Renal cortex interstitium (tissue), 11 donors: Measurements from ENCODE around the gene CS. TPM values are rescaled to one million over a fixed set of nuclear protein-coding genes. Genes with fewer than 3 reads are reported as not detected.
A peak's percentile ranks its signal among the peaks of the same experiment; 100 is the strongest.

Experiments used
- DNase-seq, 11 donors: peaks; one replicate each; pipeline ENCODE4 v3.0.0-alpha.2; 2013; ENCODE audit warnings: low read depth in 9 of 11, low spot score in 4 of 11; ENCODE audit errors: extremely low read depth in 1 of 11
- polyA plus RNA-seq, 3 donors: library from polyadenylated mRNA; unstranded; fragments of 120-200 nt; gene quantifications; one replicate each; pipeline ENCODE4 v1.2.1, GENCODE V29; 2013; ENCODE audit not compliant: insufficient read length in 3 of 3

Gene CS
- polyA plus RNA-seq, 3 donors: 192 to 212 (median 204) TPM

- no peak for DNase-seq
Measured at GRCh38 chr12:56234746-56235436, 65.2 kb downstream of the CS start.

- no peak for DNase-seq
Measured at GRCh38 chr12:56231184-56231582, 68.9 kb downstream of the CS start.

- peak in 1 of 11 donors; percentile 41 for DNase-seq
Measured at GRCh38 chr12:56230432-56231183, 69.5 kb downstream of the CS start.

GRCh38 chr12:56229916-56230431, 70.2 kb downstream of the CS start, which contains the start of gene SLC39A5:
SLC39A5 (plus strand) TSS chr12:56230051; CDS start chr12:56231275, 1,224 bp downstream.
- DNase-seq: no peak

- DNase-seq: no peak
Measured at GRCh38 chr12:56229082-56229481, 71.0 kb downstream of the CS start.

- DNase-seq: no peak
Measured at GRCh38 chr12:56224954-56225353, 75.2 kb downstream of the CS start.

GRCh38 chr12:56224102-56224701, 75.9 kb downstream of the CS start, which contains the start of gene NABP2:
NABP2 (plus strand) TSS chr12:56224342; CDS start chr12:56224857, 515 bp downstream.
- DNase-seq: peak; percentile 93 to 98 (median 96)

- no peak for DNase-seq
Measured at GRCh38 chr12:56223571-56224101, 76.5 kb downstream of the CS start.

GRCh38 chr12:56222531-56222895, 77.6 kb downstream of the CS start:
- DNase-seq: no peak

GRCh38 chr12:56221757-56222530, 78.2 kb downstream of the CS start, which contains the start of gene RNF41:
RNF41 (minus strand) TSS chr12:56221922; CDS start chr12:56214047, 7,875 bp downstream.
- peak; percentile 94 to 98 (median 96) for DNase-seq

Other genes starting within 250 kb of the CS start
- gene ERBB3, start 220.2 kb downstream of the CS start, polyA plus RNA-seq: 100 to 1,000 TPM in 1 of 3 donors, 10 to 100 TPM in 2; 73.5 to 119 (median 96.1) TPM
- 100 to 1,000 TPM; 138 to 175 (median 171) TPM for gene PA2G4, start 195.8 kb downstream of the CS start, polyA plus RNA-seq
- gene RPL41, start 183.7 kb downstream of the CS start, polyA plus RNA-seq: 1,000 to 10,000 TPM; 4,378 to 5,767 (median 5,294) TPM
- 1 to 10 TPM; 5.1 to 6.5 (median 5.8) TPM for gene ZC3H10, start 182.1 kb downstream of the CS start, polyA plus RNA-seq
- gene ESYT1, start 172.1 kb downstream of the CS start, polyA plus RNA-seq: 10 to 100 TPM; 73.7 to 87.2 (median 78.8) TPM
- 100 to 1,000 TPM; 164 to 191 (median 165) TPM for gene MYL6B, start 147.7 kb downstream of the CS start, polyA plus RNA-seq
- gene MYL6, start 142.0 kb downstream of the CS start, polyA plus RNA-seq: 1,000 to 10,000 TPM; 1,550 to 2,060 (median 1,865) TPM
- gene SMARCC2, start 110.8 kb downstream of the CS start, polyA plus RNA-seq: 100 to 1,000 TPM; 130 to 141 (median 134) TPM
- 10 to 100 TPM; 43.4 to 44.4 (median 44.1) TPM for gene RNF41, start 78.4 kb downstream of the CS start, polyA plus RNA-seq
- gene NABP2, start 76.0 kb downstream of the CS start, polyA plus RNA-seq: 10 to 100 TPM; 27.4 to 33.1 (median 28.9) TPM
- 10 to 100 TPM; 50.6 to 79.4 (median 62.5) TPM for gene SLC39A5, start 70.3 kb downstream of the CS start, polyA plus RNA-seq
- 10 to 100 TPM; 29.8 to 38.7 (median 34.0) TPM for gene ANKRD52, start 41.9 kb downstream of the CS start, polyA plus RNA-seq
- 10 to 100 TPM; 14.4 to 22.1 (median 19.0) TPM for gene COQ10A, start 33.4 kb downstream of the CS start, polyA plus RNA-seq
- gene CNPY2, start 15.7 kb upstream of the CS start, polyA plus RNA-seq: 100 to 1,000 TPM; 140 to 161 (median 159) TPM
- 100 to 1,000 TPM in 1 of 3 donors, 10 to 100 TPM in 2; 82.0 to 113 (median 93.7) TPM for gene PAN2, start 33.7 kb upstream of the CS start, polyA plus RNA-seq
- 1 to 10 TPM in 1 of 3 donors, under 1 TPM in 2; 0.67 to 1.2 (median 0.78) TPM for gene IL23A, start 38.6 kb upstream of the CS start, polyA plus RNA-seq
- 100 to 1,000 TPM in 1 of 3 donors, 10 to 100 TPM in 2; 84.6 to 152 (median 96.8) TPM for gene STAT2, start 59.8 kb upstream of the CS start, polyA plus RNA-seq
- gene APOF, start 62.5 kb upstream of the CS start, polyA plus RNA-seq: under 1 TPM in 2 of 3 donors, not detected in 1; 0.13 to 0.20 TPM
- gene TIMELESS, start 149.1 kb upstream of the CS start, polyA plus RNA-seq: 10 to 100 TPM; 37.8 to 46.6 (median 42.4) TPM
- gene MIP, start 154.3 kb upstream of the CS start, polyA plus RNA-seq: under 1 TPM; 0.26 to 0.40 (median 0.38) TPM
- 1 to 10 TPM; 4.1 to 6.6 (median 4.9) TPM for gene SPRYD4, start 168.2 kb upstream of the CS start, polyA plus RNA-seq
- 1 to 10 TPM; 1.2 to 3.0 (median 1.6) TPM for gene GLS2, start 187.8 kb upstream of the CS start, polyA plus RNA-seq
- gene RBMS2, start 221.5 kb upstream of the CS start, polyA plus RNA-seq: 10 to 100 TPM; 35.8 to 40.9 (median 40.7) TPM